SHP77 treated with DMSO at 0.1 percent for 48 hours (cell line): ENCODE measurements around the gene BPIFA2.

Source experiments
- DNase-seq: peaks from one replicate; lab custom pipeline; 2025; lab: John Stamatoyannopoulos, UW

BPIFA2 gene

GRCh38 chr20:33202451-33202850, 34.5 kb downstream of the BPIFA2 start:
- no peak for DNase-seq

DNA sequence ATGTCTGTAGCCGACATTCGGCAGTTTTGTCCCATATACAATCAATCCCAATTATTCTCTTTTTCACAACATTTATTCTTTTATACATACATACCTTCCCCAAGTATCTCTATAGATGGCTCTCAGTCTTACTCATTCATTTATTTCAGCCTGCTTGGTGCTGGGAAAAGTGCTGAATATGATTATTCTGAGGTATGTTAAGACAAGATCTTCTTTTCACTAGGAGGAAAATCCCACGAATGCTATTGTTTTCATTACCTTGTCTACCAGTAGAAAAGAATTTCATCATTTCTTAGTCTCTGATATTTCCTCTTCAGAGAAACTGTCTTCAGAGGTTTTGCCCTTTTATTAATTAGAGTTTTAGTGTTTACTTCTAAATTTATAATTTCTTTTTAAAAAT, 35.5 kb downstream of the BPIFA2 start:
- no peak for DNase-seq

- DNase-seq = no peak
Measured at GRCh38 chr20:33209789-33210188, 41.8 kb downstream of the BPIFA2 start.

DNA sequence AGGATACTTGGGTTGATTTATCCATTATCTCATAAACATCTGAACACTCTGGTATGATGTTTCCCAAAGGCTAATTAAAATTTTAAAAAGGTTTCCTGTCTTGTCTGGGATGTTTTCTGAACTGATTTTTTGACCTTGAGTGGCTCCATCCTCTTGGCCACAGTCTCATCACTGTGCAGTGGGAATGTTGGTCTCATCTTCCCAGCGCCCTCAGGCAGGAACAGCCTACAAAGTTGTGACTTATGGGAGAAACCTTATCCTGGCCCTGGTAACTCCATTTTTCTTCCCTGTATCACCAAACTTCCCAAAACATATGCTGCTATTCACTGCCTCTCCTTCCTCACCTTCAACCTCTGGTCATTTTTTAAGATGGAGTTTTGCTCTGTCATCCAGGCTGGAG, 42.4 kb downstream of the BPIFA2 start:
- no peak for DNase-seq

- DNase-seq = peak; percentile 23
Measured at GRCh38 chr20:33211817-33212424, 44.0 kb downstream of the BPIFA2 start.

- DNase-seq = no peak
Measured at GRCh38 chr20:33217052-33217451, 49.1 kb downstream of the BPIFA2 start, which contains the start of gene BPIFA3. TSS of gene BPIFA3 (plus strand) at chr20:33217352. CDS start at chr20:33217537, 185 bp downstream.

DNA sequence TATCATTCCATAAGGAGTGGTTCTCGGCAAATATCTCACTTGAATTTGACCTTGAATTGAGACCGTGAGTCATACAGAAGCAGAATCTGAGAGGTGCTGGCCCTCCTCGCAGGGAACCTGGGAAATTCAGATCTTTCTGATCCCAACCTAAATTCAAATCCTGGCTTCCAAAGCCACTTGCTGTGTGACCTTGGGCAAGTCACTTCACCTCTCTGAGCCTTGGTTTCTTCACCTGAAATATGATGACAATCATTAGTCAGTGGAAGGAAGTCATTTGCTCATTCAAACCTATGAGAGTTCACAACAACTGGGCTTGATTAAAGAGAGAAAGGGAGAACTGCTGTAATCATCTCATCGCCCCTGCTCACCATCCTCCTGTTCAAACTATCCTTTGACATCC, 56.4 kb downstream of the BPIFA2 start:
- no peak for DNase-seq

GRCh38 chr20:33229843-33230242, 61.9 kb downstream of the BPIFA2 start:
- no peak for DNase-seq
